ENCODE data around the gene CHI3L2.

DNA sequence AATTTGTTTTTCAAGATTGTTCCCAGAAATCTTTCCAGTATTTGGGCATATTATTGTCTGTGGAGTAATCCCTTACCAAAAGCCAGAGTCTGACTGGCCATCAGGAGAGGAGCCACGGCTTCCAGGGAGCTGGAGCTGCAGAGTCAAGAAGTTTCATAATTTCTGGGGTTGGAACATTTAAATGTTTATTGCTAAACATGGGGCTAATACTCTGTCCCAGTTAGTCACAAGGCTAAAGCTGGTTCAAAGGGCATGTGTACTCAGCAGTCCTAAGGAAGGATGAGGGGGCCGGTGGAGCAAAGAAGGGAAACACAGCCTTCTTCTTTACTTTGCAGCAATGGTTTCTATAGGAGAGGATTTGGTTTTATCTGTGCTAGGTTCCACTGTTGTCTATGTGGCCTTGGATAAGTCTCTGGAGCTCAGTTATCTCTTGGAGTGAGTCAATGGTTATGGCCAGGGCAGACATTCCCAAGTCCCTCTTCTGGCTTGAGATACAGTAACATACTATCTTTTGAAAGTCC is 36.5 kb upstream of the CHI3L2 start:
- TF ChIP-seq, protein P1, sequence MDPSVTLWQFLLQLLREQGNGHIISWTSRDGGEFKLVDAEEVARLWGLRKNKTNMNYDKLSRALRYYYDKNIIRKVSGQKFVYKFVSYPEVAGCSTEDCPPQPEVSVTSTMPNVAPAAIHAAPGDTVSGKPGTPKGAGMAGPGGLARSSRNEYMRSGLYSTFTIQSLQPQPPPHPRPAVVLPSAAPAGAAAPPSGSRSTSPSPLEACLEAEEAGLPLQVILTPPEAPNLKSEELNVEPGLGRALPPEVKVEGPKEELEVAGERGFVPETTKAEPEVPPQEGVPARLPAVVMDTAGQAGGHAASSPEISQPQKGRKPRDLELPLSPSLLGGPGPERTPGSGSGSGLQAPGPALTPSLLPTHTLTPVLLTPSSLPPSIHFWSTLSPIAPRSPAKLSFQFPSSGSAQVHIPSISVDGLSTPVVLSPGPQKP (IDR thresholded peaks at IDR 0.05; ENCODE audit: low read depth, low read length): no peak
- TF ChIP-seq FOSL2 (IDR thresholded peaks at IDR 0.05): no peak
- TF ChIP-seq FOSL2 (CRISPR knock-in tag; IDR thresholded peaks at IDR 0.05): no peak
- TF ChIP-seq, protein P2, sequence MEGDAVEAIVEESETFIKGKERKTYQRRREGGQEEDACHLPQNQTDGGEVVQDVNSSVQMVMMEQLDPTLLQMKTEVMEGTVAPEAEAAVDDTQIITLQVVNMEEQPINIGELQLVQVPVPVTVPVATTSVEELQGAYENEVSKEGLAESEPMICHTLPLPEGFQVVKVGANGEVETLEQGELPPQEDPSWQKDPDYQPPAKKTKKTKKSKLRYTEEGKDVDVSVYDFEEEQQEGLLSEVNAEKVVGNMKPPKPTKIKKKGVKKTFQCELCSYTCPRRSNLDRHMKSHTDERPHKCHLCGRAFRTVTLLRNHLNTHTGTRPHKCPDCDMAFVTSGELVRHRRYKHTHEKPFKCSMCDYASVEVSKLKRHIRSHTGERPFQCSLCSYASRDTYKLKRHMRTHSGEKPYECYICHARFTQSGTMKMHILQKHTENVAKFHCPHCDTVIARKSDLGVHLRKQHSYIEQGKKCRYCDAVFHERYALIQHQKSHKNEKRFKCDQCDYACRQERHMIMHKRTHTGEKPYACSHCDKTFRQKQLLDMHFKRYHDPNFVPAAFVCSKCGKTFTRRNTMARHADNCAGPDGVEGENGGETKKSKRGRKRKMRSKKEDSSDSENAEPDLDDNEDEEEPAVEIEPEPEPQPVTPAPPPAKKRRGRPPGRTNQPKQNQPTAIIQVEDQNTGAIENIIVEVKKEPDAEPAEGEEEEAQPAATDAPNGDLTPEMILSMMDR (IDR thresholded peaks at IDR 0.05): no peak
- TF ChIP-seq POLR2AphosphoS2 (conservative IDR thresholded peaks at IDR 0.05; ENCODE audit: low read length): no peak
- TF ChIP-seq, protein P3, sequence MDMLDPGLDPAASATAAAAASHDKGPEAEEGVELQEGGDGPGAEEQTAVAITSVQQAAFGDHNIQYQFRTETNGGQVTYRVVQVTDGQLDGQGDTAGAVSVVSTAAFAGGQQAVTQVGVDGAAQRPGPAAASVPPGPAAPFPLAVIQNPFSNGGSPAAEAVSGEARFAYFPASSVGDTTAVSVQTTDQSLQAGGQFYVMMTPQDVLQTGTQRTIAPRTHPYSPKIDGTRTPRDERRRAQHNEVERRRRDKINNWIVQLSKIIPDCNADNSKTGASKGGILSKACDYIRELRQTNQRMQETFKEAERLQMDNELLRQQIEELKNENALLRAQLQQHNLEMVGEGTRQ (IDR thresholded peaks at IDR 0.05): no peak
- no peak for TF ChIP-seq HDAC2 (IDR thresholded peaks at IDR 0.05)
- TF ChIP-seq, protein P4, sequence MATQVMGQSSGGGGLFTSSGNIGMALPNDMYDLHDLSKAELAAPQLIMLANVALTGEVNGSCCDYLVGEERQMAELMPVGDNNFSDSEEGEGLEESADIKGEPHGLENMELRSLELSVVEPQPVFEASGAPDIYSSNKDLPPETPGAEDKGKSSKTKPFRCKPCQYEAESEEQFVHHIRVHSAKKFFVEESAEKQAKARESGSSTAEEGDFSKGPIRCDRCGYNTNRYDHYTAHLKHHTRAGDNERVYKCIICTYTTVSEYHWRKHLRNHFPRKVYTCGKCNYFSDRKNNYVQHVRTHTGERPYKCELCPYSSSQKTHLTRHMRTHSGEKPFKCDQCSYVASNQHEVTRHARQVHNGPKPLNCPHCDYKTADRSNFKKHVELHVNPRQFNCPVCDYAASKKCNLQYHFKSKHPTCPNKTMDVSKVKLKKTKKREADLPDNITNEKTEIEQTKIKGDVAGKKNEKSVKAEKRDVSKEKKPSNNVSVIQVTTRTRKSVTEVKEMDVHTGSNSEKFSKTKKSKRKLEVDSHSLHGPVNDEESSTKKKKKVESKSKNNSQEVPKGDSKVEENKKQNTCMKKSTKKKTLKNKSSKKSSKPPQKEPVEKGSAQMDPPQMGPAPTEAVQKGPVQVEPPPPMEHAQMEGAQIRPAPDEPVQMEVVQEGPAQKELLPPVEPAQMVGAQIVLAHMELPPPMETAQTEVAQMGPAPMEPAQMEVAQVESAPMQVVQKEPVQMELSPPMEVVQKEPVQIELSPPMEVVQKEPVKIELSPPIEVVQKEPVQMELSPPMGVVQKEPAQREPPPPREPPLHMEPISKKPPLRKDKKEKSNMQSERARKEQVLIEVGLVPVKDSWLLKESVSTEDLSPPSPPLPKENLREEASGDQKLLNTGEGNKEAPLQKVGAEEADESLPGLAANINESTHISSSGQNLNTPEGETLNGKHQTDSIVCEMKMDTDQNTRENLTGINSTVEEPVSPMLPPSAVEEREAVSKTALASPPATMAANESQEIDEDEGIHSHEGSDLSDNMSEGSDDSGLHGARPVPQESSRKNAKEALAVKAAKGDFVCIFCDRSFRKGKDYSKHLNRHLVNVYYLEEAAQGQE (IDR thresholded peaks at IDR 0.05): no peak
- TF ChIP-seq, protein P5, sequence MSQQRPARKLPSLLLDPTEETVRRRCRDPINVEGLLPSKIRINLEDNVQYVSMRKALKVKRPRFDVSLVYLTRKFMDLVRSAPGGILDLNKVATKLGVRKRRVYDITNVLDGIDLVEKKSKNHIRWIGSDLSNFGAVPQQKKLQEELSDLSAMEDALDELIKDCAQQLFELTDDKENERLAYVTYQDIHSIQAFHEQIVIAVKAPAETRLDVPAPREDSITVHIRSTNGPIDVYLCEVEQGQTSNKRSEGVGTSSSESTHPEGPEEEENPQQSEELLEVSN (IDR thresholded peaks at IDR 0.05; ENCODE audit: borderline replicate concordance, low read depth): no peak
- no peak for TF ChIP-seq JUNB (IDR thresholded peaks at IDR 0.05)
- TF ChIP-seq, protein P6, sequence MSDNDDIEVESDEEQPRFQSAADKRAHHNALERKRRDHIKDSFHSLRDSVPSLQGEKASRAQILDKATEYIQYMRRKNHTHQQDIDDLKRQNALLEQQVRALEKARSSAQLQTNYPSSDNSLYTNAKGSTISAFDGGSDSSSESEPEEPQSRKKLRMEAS (IDR thresholded peaks at IDR 0.05): no peak

Measured in A549 (cell line).